BJ (cell line): ENCODE measurements around the gene SMYD2. TPM values are rescaled to one million over a fixed set of nuclear protein-coding genes. Genes with fewer than 3 reads are reported as not detected.
"Not testable (repeated sequence)": the region's sequence is repeated elsewhere in the genome, so short reads cannot be mapped to it uniquely, and the experiment has no call there.

ENCODE experiments used
- CTCF ChIA-PET: fragments of 350-600 bp; formaldehyde crosslinking; extraction: SDS; loops from one replicate; lab custom pipeline; 2021; ENCODE audit warnings: antibody characterized with exemption, inconsistent platforms; lab: Yijun Ruan, JAX
- POLR2A ChIA-PET: fragments of 300-600 bp; sonication (Branson Sonifier 250); formaldehyde crosslinking; extraction: SDS; loops from one replicate; lab custom pipeline; 2021; ENCODE audit warnings: antibody characterized with exemption; lab: Charles Lee
- DNase-seq: peaks from one replicate; pipeline ENCODE4 v3.0.0-alpha.2; 2011; ENCODE audit warnings: low read depth
- H3K27me3 ChIP-seq: 2 replicates; pipeline ENCODE4 v1.6.0; 2011; ENCODE audit warnings: low read length; ENCODE audit not compliant: control insufficient read depth, insufficient read depth
- H3K36me3 ChIP-seq: 2 replicates; pipeline ENCODE4 v1.5.1; 2011; ENCODE audit warnings: low read length; ENCODE audit not compliant: control insufficient read depth, insufficient read depth
- H3K4me3 ChIP-seq: 2 replicates; pipeline ENCODE4 v1.5.1; 2011; ENCODE audit warnings: low read depth, mild to moderate bottlenecking, control low read depth, low read length
- CTCF ChIP-seq: IDR thresholded peaks from 2 replicates; pipeline ENCODE4 v1.5.1; 2011; ENCODE audit warnings: low read depth, mild to moderate bottlenecking, control low read depth, inconsistent platforms, low read length, moderate library complexity; ENCODE audit not compliant: insufficient read depth
- polyA plus RNA-seq: library from polyadenylated mRNA; depleted of rRNA; stranded (reverse); fragments of >200 nt; gene quantifications from 2 replicates; pipeline ENCODE4 v1.2.3, GENCODE V29; 2011

The SMYD2 gene
- polyA plus RNA-seq, 1 experiment = 41.5 TPM

- H3K4me3 ChIP-seq = no peak overlapping the region
- TF ChIP-seq CTCF = no peak
- CTCF ChIA-PET = interaction anchor here (1.6 to 4.4 kb wide), 5 partner anchors 10 to 57 kb away, joined by 4 to 36 read pairs (median 8); no protein-coding TSS in a partner anchor
- H3K36me3 ChIP-seq = no peaks in the 10 kb centered on the region
- H3K27me3 ChIP-seq = peaks cover 5% of the 10 kb centered on the region
- POLR2A ChIA-PET = interaction anchor here (0.7 kb wide), 1 partner anchor 98 kb away, joined by 8 read pairs; no protein-coding TSS in a partner anchor
- DNase-seq = no peak
Observed at GRCh38 chr1:214271174-214271858, 9.6 kb upstream of the SMYD2 start.

- Histone ChIP-seq H3K36me3 (no peaks in the 10 kb centered on the region), H3K4me3 (no peak overlapping the region), H3K27me3 (peaks cover 5% of the 10 kb centered on the region)
- ChIA-PET POLR2A (no interaction called here), CTCF (interaction anchor here (1.6 to 4.4 kb wide), 5 partner anchors 11 to 58 kb away, joined by 4 to 36 read pairs (median 8); no protein-coding TSS in a partner anchor)
- no peak for DNase-seq
- TF ChIP-seq CTCF = no peak
Observed at GRCh38 chr1:214271995-214272731, 8.8 kb upstream of the SMYD2 start.

GRCh38 chr1:214272964-214273533 is 7.9 kb upstream of the SMYD2 start:
- CTCF ChIA-PET = interaction anchor here (1.6 to 4.4 kb wide), 4 partner anchors 12 to 59 kb away, joined by 4 to 36 read pairs (median 18); no protein-coding TSS in a partner anchor
- no peak for DNase-seq
- POLR2A ChIA-PET = interaction anchor here (0.5 kb wide), 1 partner anchor 11 kb away, joined by 3 read pairs; no protein-coding TSS in a partner anchor
- Histone ChIP-seq H3K27me3 (peaks cover 5% of the 10 kb centered on the region), H3K36me3 (no peaks in the 10 kb centered on the region), H3K4me3 (no peak overlapping the region)
- TF ChIP-seq CTCF = no peak

GRCh38 chr1:214275700-214276099 is 5.3 kb upstream of the SMYD2 start:
- not testable (repeated sequence) for H3K27me3 ChIP-seq, DNase-seq, H3K36me3 ChIP-seq, H3K4me3 ChIP-seq
- POLR2A ChIA-PET = interaction anchor here (0.6 kb wide), 1 partner anchor 52 kb away, joined by 3 read pairs; no protein-coding TSS in a partner anchor
- CTCF ChIA-PET = interaction anchor here (3.0 to 3.8 kb wide), 3 partner anchors 14 to 57 kb away, joined by 14 to 29 read pairs (median 17); no protein-coding TSS in a partner anchor

GRCh38 chr1:214276786-214277185 is 4.2 kb upstream of the SMYD2 start:
- ChIA-PET POLR2A (interaction anchor here (1.0 kb wide), 1 partner anchor 20 kb away, joined by 3 read pairs; no protein-coding TSS in a partner anchor), CTCF (interaction anchor here (0.5 to 3.8 kb wide), 8 partner anchors 15 to 351 kb away, joined by 3 to 29 read pairs (median 3); no protein-coding TSS in a partner anchor)
- Histone ChIP-seq H3K27me3 (peaks cover 5% of the 10 kb centered on the region), H3K4me3 (no peak overlapping the region), H3K36me3 (no peaks in the 10 kb centered on the region)
- TF ChIP-seq CTCF = no peak
- DNase-seq = no peak
